ENCODE measurements around the gene SLC35E4.

DNA sequence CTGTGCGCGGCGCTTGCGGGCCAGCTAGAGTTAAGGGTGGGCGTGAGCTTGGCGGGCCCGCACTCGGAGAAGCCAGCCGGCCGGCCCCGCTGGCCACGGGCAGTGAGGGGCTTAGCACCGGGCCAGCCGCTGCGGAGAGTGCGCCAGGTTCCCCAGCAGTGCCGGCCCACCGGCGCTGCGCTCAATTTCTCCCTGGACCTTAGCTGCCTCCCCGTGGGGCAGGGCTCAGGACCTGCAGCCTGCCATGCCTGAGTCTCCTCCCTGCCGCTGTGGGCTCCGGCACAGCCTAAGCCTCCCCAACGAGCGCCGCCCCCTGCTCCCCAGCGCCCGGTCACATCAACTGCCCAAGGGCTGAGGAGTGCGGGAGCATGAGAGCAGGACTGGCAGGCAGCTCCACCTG, 38.7 kb upstream of the SLC35E4 start:
- TF ChIP-seq, protein P1, sequence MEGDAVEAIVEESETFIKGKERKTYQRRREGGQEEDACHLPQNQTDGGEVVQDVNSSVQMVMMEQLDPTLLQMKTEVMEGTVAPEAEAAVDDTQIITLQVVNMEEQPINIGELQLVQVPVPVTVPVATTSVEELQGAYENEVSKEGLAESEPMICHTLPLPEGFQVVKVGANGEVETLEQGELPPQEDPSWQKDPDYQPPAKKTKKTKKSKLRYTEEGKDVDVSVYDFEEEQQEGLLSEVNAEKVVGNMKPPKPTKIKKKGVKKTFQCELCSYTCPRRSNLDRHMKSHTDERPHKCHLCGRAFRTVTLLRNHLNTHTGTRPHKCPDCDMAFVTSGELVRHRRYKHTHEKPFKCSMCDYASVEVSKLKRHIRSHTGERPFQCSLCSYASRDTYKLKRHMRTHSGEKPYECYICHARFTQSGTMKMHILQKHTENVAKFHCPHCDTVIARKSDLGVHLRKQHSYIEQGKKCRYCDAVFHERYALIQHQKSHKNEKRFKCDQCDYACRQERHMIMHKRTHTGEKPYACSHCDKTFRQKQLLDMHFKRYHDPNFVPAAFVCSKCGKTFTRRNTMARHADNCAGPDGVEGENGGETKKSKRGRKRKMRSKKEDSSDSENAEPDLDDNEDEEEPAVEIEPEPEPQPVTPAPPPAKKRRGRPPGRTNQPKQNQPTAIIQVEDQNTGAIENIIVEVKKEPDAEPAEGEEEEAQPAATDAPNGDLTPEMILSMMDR (IDR thresholded peaks at IDR 0.05), result no peak
- TF ChIP-seq SIN3A (IDR thresholded peaks at IDR 0.05; ENCODE audit: borderline replicate concordance, insufficient read depth, low read depth, low read length) (no peak), POLR2AphosphoS5 (IDR thresholded peaks at IDR 0.05; ENCODE audit: low read depth, low read length) (no peak)
